COLO829 (cell line): ENCODE results near the gene SPEF1.

ENCODE experiments used
- DNase-seq: peaks from one replicate; pipeline ENCODE4 v3.0.0; 2012; ENCODE audit warnings: low spot score

SPEF1 gene

GRCh38 chr20:3748073-3748472 lies 33.2 kb downstream of the SPEF1 start:
- DNase-seq, result no peak

DNA sequence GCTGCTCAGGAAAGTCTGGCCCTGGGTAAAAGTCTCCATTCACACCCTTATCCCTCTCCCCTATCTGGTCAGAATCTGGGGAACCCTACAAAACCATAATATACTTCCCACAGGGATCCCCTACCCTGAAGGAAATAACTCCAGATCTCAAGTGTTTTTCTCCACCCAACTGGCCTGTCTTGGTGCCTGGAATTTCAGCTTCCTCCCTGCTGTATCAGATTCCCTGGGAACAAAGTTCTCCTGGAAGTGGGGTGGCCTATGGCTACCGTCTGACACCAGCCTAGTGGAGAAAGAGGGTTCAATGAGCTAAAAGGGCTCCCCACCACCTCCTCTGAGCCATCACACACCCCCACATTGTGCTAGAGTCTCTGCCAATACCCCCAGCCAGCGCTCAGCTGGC lies 33.8 kb downstream of the SPEF1 start:
- no peak for DNase-seq

DNA sequence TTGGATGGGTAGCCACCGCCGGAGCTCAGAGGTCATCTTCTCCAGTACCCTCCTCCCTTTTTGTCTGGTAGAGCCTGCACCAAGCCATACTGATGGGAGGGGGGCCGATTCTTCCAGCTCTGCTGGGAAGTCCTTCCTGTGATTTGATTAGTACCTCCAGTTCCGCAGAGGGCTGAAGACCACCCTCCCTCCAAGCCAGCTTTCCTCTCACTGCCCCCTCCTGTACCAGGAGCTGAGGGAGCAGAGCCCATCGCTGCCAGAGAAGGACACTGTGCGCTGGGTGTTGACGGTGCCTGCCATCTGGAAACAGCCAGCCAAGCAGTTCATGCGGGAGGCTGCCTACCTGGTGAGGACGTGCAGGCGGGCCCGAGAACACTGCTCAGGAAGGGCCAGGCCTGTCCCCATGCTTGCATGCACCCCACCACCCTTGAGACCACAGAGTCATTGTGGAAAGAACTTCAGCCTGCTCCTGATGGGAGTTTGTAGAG lies 35.5 kb downstream of the SPEF1 start:
- no peak for DNase-seq

- DNase-seq, result peak; percentile 96
Observed at GRCh38 chr20:3744806-3745685, 36.2 kb downstream of the SPEF1 start.

DNA sequence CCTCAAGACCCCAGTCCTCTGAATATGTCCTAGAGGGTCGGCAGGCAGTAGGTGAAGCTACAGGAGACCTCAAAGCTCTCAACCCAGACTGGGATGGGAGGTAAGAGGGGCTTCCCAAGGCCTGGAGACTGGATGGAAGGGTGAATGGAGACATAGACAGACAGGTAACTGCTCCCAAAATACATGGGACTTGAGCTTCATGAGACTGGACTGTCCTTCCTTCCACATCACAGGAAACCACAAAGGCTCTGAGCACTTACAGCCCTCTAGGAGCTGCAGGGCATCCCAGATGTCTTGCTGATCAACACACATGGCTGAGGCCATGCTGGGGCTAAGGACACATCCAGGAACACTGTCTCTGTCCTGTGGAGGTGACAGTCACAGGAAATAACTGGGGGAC lies 37.2 kb downstream of the SPEF1 start:
- DNase-seq, result no peak

GRCh38 chr20:3743251-3743650 lies 38.0 kb downstream of the SPEF1 start:
- no peak for DNase-seq

DNA sequence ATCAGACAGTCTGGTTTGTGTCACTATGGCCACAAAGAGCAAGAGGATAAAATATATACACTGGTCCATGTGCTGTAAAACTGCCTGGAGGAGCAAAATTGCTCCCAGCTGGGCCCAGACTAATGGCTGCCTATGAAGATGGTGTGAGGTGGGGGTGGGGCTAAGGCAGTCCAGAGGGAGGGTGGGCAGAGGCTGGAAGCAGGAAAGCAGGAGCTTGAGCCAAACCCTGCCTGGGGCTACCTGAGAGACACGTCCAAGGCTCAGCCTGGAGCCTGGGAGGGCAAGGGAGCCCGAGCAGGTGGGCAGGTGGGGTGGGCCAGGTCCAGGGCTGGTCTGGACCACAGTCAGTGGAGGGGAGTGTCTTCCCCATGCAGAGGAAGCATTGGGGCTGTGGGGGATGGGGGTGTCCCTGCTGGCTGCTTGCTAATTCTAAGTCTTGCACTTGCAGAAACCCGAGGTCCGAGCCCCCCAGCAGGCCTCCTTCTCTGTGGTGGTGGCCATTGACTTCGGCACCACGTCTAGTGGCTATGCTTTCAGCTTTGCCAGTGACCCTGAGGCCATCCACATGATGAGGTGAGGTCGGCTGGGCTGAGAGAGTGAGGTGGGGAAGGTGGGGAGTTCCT lies 39.3 kb downstream of the SPEF1 start:
- no peak for DNase-seq

DNA sequence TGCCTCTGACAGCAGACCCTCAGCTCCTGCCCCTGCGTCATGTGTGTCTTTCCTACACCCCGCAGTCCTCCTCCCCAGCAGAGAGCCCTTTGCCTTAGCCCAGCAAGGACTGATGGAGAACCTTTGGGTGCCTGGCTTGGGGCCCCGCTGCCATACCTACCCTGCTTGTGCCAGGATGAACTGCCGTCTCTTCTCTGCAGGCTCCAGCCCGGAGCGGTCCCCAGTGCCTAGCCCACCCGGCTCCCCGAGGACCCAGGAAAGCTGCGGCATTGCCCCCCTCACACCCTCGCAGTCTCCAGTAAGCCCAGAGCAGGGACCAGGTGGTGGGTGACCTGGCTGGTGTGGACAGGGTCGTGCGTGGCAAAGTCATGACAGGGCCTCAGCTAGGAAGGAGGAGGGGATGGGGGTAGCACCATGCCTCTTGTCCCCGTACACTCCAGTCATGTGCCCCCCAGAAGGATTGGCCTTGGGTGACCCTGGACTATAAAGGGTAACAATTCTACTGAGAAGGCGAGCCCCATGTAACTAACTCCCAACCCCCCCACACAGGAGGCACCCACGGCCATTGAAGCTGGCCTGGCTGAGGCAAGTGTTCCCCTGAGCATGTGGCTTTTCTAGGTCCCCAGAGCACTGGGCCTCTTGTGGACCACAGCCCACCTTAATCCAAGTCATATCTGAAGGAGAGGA lies 40.5 kb downstream of the SPEF1 start:
- no peak for DNase-seq

GRCh38 chr20:3739926-3740451 lies 41.3 kb downstream of the SPEF1 start:
- DNase-seq, result no peak

DNA sequence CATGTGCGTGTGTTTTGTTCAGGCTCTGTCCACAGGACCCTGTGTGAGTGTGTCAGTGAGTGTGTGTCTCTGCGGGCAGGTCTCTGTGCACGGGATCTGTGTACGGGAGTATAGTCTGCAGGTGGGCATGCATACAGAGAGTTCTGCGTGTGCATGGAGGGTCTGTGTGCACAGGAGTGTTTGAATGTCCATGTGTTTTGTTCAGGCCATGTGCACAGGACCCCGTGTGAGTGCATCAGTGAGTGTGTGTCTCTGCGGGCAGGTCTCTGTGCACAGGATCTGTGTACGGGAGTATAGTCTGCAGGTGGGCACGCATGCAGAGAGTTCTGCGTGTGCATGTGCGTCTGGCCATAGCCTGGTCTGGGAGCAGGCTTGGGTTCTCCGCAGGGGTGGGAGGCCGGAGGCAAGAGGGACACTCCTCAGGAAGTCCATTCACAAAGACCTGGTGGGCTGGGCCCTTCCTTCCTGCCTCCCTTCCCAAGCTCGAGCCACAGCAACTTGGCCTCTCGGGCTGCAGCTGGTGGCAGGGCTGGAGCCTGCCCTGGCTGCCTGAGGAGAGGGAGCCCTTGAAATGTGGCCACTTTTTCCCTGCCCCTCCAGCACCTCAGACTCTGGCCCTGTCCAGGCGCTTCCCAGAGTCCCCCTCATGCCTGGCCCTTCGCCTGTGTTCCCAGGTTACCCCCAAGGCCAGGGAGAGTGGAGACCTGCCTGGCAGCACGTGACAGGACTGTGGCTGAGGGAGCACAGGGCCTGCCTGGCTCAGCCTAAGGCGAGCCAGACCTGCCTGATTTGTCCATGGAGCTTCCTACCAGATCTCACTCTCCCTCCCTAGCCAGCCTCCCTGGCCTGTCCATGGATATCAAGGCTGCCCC lies 42.0 kb downstream of the SPEF1 start:
- no peak for DNase-seq

GRCh38 chr20:3738111-3739053 lies 42.9 kb downstream of the SPEF1 start:
- no peak for DNase-seq

GRCh38 chr20:3735768-3736167 lies 45.5 kb downstream of the SPEF1 start:
- DNase-seq, result no peak

GRCh38 chr20:3734111-3734843 lies 47.0 kb downstream of the SPEF1 start:
- DNase-seq, result no peak

GRCh38 chr20:3733119-3733995 lies 47.9 kb downstream of the SPEF1 start:
- DNase-seq, result no peak

DNA sequence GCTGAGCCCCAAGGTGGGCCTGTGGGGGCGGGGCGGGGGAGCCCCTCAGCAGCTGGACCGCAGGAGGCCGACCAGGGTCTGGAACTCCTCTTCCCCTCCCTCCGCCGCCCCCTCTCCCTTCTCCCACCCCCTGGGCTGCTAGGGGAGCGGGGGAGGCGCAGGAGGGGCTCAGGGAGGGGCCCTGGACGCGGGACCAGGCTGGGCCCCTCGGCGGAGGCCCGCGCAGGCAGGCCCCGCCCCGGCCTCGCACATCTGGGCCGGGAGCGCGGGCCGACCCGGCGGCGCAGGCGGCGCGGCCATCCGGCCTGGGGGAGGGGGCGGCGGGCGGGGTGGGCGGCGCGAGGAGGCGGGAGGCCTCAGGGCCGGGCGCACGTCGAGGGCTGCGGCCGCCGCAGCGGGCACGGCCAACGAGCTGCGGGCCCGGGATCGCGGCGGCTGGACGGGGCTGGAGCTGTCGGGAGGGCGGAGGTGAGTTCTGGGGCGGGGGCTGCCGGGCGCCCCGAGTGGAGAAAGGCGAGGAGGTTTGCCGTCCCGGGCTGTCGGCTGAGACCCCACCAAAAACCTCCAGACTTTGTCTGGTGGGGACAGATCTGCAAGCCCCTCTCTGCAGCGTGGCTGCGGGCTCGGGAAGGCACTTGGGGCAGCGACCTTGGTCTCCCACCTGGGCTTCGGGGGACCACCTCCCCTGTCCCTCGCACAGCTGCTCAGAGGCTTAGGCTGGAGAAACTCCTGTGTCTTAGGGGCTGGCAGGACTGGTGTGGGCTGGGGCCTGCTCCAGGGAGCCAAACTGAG lies 48.7 kb downstream of the SPEF1 start, which contains the start of gene HSPA12B:
Gene HSPA12B (plus strand): TSS at position 359 of the 792 bp plus-strand sequence. CDS start 5,990 bp downstream, outside the sequence.
- no peak for DNase-seq

DNA sequence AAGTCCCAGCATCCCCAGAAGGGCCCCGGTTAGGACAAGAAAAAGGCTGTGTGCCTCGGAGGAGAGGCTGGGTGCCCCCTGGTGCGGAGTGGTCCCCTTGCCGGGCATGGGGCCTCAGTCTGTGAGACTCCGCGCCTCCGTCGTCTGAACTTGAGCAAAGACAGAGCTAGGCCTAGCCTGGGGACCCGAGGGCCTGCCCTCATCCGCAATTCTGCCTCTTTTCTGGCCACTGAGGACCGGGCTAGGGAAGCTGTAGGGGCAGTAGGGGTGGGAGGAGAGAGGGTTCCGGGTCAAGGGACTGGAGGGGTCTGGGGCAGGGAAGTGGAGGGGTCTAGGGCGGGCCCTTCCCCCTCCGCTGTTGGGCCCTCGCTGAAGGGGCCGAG lies 49.3 kb downstream of the SPEF1 start:
- DNase-seq, result no peak

DNA sequence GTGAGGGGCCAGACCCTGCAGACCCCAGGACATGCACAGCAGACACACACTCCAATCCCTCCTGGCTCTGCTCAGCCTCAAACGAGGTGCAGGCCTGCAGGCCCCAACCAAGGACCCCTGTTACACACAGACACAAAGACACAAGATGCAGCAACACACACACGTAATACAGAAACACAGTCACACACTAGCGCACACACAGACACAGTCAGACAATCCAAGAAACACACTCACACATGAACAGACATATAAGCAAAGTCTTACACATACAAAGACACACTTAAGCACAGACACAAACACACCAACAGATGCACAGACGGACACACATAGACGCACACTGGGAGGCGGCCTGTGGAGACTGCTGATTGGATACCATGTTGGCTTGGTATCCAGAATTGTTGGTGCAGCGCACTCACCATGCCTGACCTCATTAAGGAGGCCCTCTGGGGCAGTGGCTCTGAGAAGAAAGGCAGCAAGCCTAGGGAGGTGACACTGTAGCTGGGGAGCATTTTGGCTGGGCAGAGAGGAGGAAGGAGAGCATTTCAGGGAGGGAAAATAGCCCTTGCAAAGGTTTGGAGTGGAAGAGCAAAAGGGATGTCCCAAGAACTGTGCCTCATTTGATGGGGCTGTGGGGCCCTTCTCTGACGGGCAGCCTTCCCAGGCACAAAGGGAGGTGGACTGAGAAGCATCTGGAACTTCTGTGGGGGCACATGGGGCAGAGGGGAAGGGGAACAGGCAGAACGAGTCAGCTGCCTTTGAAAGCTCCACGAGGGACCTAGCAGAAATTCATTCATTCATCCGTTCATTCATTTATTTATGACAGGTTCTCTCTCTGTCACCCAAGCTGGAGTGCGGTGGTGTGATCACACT lies 50.2 kb downstream of the SPEF1 start:
- DNase-seq, result no peak
